Measurements from ENCODE around the gene TNMD. TPM values are rescaled to one million over a fixed set of nuclear protein-coding genes. Genes with fewer than 3 reads are reported as not detected.
A peak's percentile ranks its signal among the peaks of the same experiment; 100 is the strongest.

Gene TNMD
- total RNA-seq, 1 donor from 2014 or later, result 1.5 TPM

GRCh38 chrX:100600758-100601157, 16.0 kb downstream of the TNMD start:
- Mint-ChIP-seq H3K27ac (ENCODE audit: unreplicated experiment) (no peak overlapping the region), H3K36me3 (ENCODE audit: low read depth) (no peaks in the 10 kb centered on the region), H3K4me1 (ENCODE audit: low read depth) (no peaks in the 10 kb centered on the region), H3K9me3 (ENCODE audit: low read depth) (no peaks in the 10 kb centered on the region), H3K27me3 (ENCODE audit: low read depth) (peaks cover 1% of the 10 kb centered on the region), H3K4me3 (ENCODE audit: unreplicated experiment) (no peak overlapping the region)
- TF ChIP-seq CTCF (IDR thresholded peaks at IDR 0.05), result no peak
- DNase-seq (ENCODE audit: low spot score), result no peak

GRCh38 chrX:100606753-100607152, 22.0 kb downstream of the TNMD start:
- no peak for TF ChIP-seq CTCF (IDR thresholded peaks at IDR 0.05)
- H3K4me3 Mint-ChIP-seq (ENCODE audit: unreplicated experiment), result no peak overlapping the region
- H3K4me1 Mint-ChIP-seq (ENCODE audit: low read depth), result no peaks in the 10 kb centered on the region

GRCh38 chrX:100609591-100609990, 24.9 kb downstream of the TNMD start:
- no peaks in the 10 kb centered on the region for H3K27me3 Mint-ChIP-seq (ENCODE audit: low read depth)
- TF ChIP-seq CTCF (IDR thresholded peaks at IDR 0.05), result peak; percentile 71

More at GRCh38 chrX:100606753-100607152, 22.0 kb downstream of the TNMD start:
- H3K27ac Mint-ChIP-seq (ENCODE audit: unreplicated experiment), result no peak overlapping the region
- no peaks in the 10 kb centered on the region for H3K9me3 Mint-ChIP-seq (ENCODE audit: low read depth)
- no peaks in the 10 kb centered on the region for H3K27me3 Mint-ChIP-seq (ENCODE audit: low read depth)
- no peaks in the 10 kb centered on the region for H3K36me3 Mint-ChIP-seq (ENCODE audit: low read depth)
- no peak for DNase-seq (ENCODE audit: low spot score)

GRCh38 chrX:100611951-100612350, 27.2 kb downstream of the TNMD start:
- DNase-seq (ENCODE audit: low spot score), result no peak
- Mint-ChIP-seq H3K27ac (ENCODE audit: unreplicated experiment) (no peak overlapping the region), H3K4me1 (ENCODE audit: low read depth) (peaks cover 5% of the 10 kb centered on the region), H3K27me3 (ENCODE audit: low read depth) (no peaks in the 10 kb centered on the region), H3K36me3 (ENCODE audit: low read depth) (no peaks in the 10 kb centered on the region), H3K4me3 (ENCODE audit: unreplicated experiment) (no peak overlapping the region), H3K9me3 (ENCODE audit: low read depth) (no peaks in the 10 kb centered on the region)
- TF ChIP-seq CTCF (IDR thresholded peaks at IDR 0.05), result no peak

More at GRCh38 chrX:100609591-100609990, 24.9 kb downstream of the TNMD start:
- H3K4me3 Mint-ChIP-seq (ENCODE audit: unreplicated experiment), result no peak overlapping the region
- no peaks in the 10 kb centered on the region for H3K4me1 Mint-ChIP-seq (ENCODE audit: low read depth)
- no peaks in the 10 kb centered on the region for H3K9me3 Mint-ChIP-seq (ENCODE audit: low read depth)
- H3K36me3 Mint-ChIP-seq (ENCODE audit: low read depth), result no peaks in the 10 kb centered on the region
- DNase-seq (ENCODE audit: low spot score), result no peak
- no peak overlapping the region for H3K27ac Mint-ChIP-seq (ENCODE audit: unreplicated experiment)

GRCh38 chrX:100615005-100615404, 30.3 kb downstream of the TNMD start:
- Mint-ChIP-seq H3K9me3 (ENCODE audit: low read depth) (peaks cover 6% of the 10 kb centered on the region), H3K36me3 (ENCODE audit: low read depth) (no peaks in the 10 kb centered on the region), H3K4me1 (ENCODE audit: low read depth) (peaks cover 5% of the 10 kb centered on the region), H3K27ac (ENCODE audit: unreplicated experiment) (no peak overlapping the region), H3K27me3 (ENCODE audit: low read depth) (no peaks in the 10 kb centered on the region), H3K4me3 (ENCODE audit: unreplicated experiment) (no peak overlapping the region)
- TF ChIP-seq CTCF (IDR thresholded peaks at IDR 0.05), result peak; percentile 82
- DNase-seq (ENCODE audit: low spot score), result no peak
